Hypothalamus (tissue), 51 donors: ENCODE measurements around the gene HERC6.
"Not testable (repeated sequence)": the region's sequence is repeated elsewhere in the genome, so short reads cannot be mapped to it uniquely, and the experiment has no call there.

Experiments used
- DNase-seq, 51 donors: peaks; one replicate each; lab custom pipeline; 2025; lab: John Stamatoyannopoulos, UW

The HERC6 gene

DNA sequence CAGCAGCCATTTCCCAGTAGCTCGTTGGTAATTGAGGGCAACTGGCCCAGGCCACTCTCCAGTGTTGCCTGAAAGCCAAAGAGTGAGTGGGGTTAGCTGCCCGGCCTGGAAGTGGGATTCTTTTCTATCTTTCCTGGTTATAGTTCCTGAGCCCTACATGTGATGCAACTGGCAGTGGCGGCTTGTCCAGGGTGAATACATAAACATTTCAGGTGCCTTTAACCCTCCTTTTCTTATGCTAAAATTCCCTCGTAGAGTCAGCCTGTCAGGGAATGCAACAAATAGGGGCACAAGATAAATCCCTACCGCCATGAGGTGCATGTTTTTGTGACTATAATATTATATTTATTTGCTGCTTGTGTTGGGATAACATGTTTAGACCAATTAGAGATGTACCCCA lies 64.8 kb downstream of the HERC6 start:
- no peak for DNase-seq

DNA sequence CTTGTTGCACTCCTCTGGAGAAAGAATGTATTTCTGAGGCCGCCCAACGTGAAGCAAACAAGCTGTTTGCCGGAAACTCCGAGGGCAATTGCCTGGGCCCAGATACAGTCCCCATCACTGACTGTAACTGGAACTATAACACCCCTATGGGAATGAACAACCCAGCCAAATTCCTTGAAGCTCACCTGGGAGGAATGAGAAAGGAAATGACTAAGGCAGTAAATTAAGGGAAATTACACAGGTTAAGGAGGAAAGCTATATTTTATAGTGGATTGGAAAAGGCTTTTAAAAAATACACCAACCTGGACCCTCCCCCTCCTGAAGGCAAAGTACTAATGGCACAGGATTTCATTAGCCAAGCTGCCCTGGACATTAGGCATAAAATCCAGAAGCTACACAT lies 66.6 kb downstream of the HERC6 start:
- no peak for DNase-seq

- DNase-seq, result no peak
These were observed 67.5 kb downstream of the HERC6 start for GRCh38 chr4:88446124-88446523.

DNA sequence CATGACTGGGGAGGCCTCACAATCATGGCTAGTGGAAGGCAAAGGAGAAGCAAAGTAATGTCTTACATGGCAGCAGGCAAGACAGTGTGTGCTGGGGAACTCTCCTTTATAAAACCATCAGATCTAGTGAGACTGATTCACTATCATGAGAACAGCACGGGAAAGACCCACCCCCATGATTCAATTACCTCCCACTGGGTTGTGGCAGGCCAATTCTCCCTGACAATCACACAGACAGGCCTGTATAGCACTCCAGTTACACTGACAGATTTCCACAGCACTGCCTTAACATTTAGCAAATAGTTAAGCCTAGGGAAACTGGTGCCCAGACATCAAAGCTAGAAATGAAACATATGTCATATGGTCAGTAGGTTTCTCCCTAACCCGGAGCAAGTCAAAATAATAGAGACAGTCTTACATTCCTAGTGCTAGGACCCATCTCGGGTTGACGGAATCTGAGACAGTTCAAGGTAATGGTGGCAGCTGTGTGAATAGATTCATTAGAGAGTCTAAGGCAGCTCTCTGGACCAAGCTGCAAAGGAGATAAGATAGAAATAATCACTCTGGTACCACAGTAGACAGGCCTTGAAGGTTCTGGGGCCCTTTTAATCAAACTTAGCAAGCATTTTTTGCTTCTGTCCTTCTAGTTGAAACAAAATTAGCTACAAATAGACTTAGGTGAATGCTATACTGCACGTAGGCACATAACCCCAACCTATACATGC lies 68.9 kb downstream of the HERC6 start:
- no peak for DNase-seq

DNA sequence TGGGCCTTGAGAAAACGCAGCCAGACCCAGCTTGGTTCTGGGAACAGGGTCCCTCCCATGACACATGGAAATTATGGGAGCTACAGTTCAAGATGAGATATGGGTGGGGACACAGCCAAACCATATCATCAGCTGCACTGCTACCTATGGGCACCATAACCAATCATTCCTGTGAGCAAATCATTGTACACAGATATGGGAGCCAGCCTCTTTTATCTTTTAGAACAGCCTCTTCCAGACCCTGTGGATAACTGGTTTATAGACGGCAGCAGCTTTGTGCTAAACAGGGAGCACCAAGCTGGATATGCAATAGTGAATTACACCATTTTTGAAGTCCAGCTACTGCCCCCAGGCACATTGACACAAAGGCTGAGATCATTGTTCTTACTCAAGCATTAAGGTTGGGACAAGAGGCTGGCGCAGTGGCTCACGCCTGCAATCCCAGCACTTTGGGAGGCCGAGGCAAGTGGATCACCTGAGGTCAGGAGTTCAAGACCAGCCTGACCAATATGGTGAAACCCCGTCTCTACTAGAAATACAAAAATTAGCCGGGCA lies 69.6 kb downstream of the HERC6 start:
- not testable (repeated sequence) for DNase-seq

- DNase-seq, result no peak
These were observed 70.2 kb downstream of the HERC6 start for GRCh38 chr4:88448889-88449288.

GRCh38 chr4:88449290-88449689 lies 70.6 kb downstream of the HERC6 start:
- DNase-seq, result no peak

- no peak for DNase-seq
These were observed 72.6 kb downstream of the HERC6 start for GRCh38 chr4:88451205-88451604.

DNA sequence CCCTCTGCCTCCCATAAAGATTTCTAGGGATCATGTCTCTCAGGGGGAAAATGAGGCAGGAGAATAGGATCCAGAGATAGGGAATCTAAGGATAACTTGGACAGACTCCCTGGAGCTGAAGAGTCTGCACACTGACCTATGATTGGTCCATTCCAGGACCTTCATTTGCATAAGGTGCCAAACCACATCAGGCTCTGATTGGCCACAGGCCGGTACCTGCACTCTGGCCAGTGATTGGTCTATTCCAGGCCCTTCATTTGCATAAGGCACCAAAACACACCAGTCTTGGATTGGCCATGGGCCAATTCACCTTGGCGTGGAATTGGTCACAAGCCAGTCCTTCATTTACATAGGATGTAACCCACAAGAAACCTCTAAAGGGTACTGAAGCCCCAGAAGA lies 74.3 kb downstream of the HERC6 start:
- no peak for DNase-seq

- peak; percentile 17 to 90 (median 74) for DNase-seq
These were observed 78.1 kb downstream of the HERC6 start, which contains the start of gene HERC5 for GRCh38 chr4:88456670-88457306. TSS of gene HERC5 (plus strand) at chr4:88457119. CDS start at chr4:88457270, 151 bp downstream.

DNA sequence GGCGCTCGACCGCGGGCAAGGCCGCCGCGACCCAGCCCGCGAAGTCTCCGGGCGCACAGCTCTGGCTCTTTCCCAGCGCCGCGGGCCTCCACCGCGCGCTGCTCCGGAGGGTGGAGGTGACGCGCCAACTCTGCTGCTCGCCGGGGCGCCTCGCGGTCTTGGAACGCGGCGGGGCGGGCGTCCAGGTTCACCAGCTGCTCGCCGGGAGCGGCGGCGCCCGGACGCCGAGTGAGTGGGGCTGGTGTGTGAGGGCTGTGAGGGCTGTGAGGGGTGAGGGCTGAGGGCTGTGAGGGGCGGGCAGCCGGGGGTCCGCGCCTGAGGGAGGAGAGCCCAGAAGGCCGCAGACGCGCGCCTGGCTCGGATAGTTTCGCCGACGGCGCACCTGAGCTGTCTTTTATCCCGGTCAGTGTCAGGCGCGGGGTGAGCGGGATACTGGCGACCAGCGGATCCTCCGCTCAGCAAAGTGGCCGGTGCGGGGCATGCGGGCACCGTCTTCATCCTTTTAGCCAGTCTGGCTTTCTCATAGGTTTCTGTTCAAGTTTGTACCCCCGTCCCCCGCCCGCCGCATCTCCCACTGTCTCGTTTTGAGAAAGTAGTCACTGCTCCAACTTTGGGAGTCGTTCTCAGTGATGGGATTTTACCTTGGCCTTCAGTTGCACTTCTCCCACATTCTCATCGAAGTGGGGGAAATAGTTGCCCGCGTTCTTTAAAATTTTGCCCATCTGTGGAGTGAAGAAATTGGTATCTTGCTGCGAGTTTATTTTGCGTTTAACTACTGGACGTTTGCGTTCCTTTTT lies 78.9 kb downstream of the HERC6 start:
- DNase-seq, result peak in 33 of 51 donors; percentile 7 to 65 (median 34)

DNA sequence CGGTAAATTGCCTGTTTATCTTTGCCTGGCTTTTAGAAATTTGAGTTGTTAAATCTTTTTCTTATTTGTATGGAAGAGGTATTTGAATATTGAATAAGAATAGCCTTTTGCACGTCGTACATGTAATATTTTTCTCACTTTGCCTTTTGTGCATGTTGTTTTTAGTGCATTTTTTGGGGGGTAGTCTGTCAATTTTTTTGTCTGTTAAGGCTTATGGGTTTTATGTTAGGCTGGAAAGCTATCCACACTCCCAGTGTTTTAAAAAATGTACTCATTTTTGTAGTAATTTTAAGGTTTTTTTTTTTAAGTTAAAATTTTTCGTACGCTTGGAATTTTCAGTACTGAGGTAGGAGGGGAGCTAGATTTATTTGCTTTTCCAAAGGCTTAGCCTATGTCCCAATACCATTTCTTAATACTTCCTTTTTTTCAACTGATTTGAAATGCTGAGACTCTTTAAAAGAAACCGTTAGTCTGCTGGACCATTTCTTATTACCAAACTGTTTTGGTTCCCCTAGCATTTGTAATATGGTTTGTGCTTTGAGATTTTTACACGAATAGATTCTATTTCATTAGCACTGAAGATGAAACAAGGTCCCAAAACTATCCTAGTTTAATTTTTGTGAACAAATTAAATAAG lies 79.6 kb downstream of the HERC6 start:
- DNase-seq, result peak in 1 of 51 donors; percentile 38

DNA sequence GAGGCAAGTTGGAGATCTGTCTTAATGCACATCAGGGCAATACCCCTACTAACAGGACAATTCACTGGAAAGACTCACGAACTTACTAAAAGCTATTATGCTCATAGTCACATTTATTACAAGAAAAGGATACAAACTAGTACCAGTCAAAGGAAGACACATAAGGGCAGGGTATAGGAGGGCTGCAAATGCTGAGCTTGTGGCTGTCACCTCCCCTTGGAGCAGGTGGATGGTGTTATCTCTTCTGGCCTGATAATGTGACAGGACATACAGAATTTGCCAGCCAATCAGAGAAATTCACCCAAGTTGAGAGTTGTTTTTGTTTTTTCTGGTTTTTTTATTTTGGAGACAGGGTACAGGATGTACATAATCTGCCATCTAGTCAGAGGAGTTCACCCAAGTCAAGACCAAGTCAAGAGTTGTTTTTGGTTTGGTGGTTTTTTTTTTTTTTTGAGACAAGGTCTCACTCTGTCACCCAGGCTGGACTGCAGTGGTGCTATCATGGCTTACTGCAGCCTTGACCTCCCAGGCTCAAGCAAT lies 87.1 kb downstream of the HERC6 start:
- no peak for DNase-seq

GRCh38 chr4:88467392-88467791 lies 88.7 kb downstream of the HERC6 start:
- no peak for DNase-seq

GRCh38 chr4:88477229-88477860 lies 98.7 kb downstream of the HERC6 start:
- no peak for DNase-seq

- DNase-seq, result no peak
These were observed 99.6 kb downstream of the HERC6 start for GRCh38 chr4:88478247-88478646.

GRCh38 chr4:88481537-88481936 lies 102.9 kb downstream of the HERC6 start:
- no peak for DNase-seq

- no peak for DNase-seq
These were observed 110.6 kb downstream of the HERC6 start for GRCh38 chr4:88489100-88489761.
